Caco-2 (cell line): Measurements from ENCODE around the gene MED13L. TPM values are rescaled to one million over a fixed set of nuclear protein-coding genes. Genes with fewer than 3 reads are reported as not detected.

ENCODE experiments used
- BruUV-seq: library from RNA; stranded (reverse); fragments of 400-500 nt; replicated peaks from 2 replicates; lab custom pipeline; 2021; lab: Mats Ljungman, UMichigan
- CTCF ChIA-PET: fragments of 300-600 bp; sonication (Branson Sonifier 250); formaldehyde crosslinking; loops from one replicate; lab custom pipeline; 2022; ENCODE audit warnings: antibody characterized with exemption; lab: Charles Lee
- POLR2A ChIA-PET: fragments of 300-600 bp; sonication (Branson Sonifier 250); formaldehyde crosslinking; loops from one replicate; lab custom pipeline; 2022; ENCODE audit warnings: antibody characterized with exemption; lab: Charles Lee
- DNase-seq, 2 experiments: peaks; one replicate each; pipeline versions ENCODE4 v3.0.0 to v3.0.0-alpha.2; 2020 to 2022
- H3K27me3 ChIP-seq: replicated peaks from 2 replicates; pipeline ENCODE4 v1.6.0; 2011; ENCODE audit warnings: low read length; ENCODE audit not compliant: control insufficient read depth, insufficient read depth
- H3K36me3 ChIP-seq: 2 replicates; pipeline ENCODE4 v1.5.1; 2011; ENCODE audit warnings: low read length; ENCODE audit not compliant: control insufficient read depth, insufficient read depth
- H3K4me1 ChIP-seq: fragments of 250-450 bp; sonication (Bioruptor Pico); 2 replicates; pipeline ENCODE4 v1.5.1; 2020; ENCODE audit warnings: mild to moderate bottlenecking
- H3K4me3 ChIP-seq: 2 replicates; pipeline ENCODE4 v1.5.1; 2011; ENCODE audit warnings: low read depth, mild to moderate bottlenecking, control low read depth, low read length
- H3K9me3 ChIP-seq: fragments of 250-450 bp; sonication (Bioruptor Pico); 2 replicates; pipeline ENCODE4 v1.5.1; 2020; ENCODE audit warnings: mild to moderate bottlenecking, moderate library complexity
- H3K27ac Mint-ChIP-seq: one replicate; pipeline ENCODE4 v1.8.0; 2022; ENCODE audit warnings: mixed read lengths; ENCODE audit not compliant: unreplicated experiment
- H3K27me3 Mint-ChIP-seq: one replicate; pipeline ENCODE4 v1.8.0; 2022; ENCODE audit warnings: mixed read lengths; ENCODE audit not compliant: insufficient read depth, unreplicated experiment
- H3K36me3 Mint-ChIP-seq: one replicate; pipeline ENCODE4 v1.8.0; 2022; ENCODE audit warnings: mild to moderate bottlenecking, mixed read lengths; ENCODE audit not compliant: insufficient read depth, unreplicated experiment
- H3K4me1 Mint-ChIP-seq: one replicate; pipeline ENCODE4 v1.8.0; 2022; ENCODE audit warnings: low read depth, mixed read lengths; ENCODE audit not compliant: unreplicated experiment
- H3K4me3 Mint-ChIP-seq: one replicate; pipeline ENCODE4 v1.8.0; 2022; ENCODE audit warnings: mild to moderate bottlenecking, moderate library complexity, mixed read lengths; ENCODE audit not compliant: unreplicated experiment
- H3K9me3 Mint-ChIP-seq: one replicate; pipeline ENCODE4 v1.8.0; 2022; ENCODE audit warnings: mixed read lengths; ENCODE audit not compliant: unreplicated experiment
- intact Hi-C: fragments of 100-400 bp; cut with micrococcal nuclease; formaldehyde crosslinking; loops from one replicate; pipeline ENCODE4 v1.10.0; 2022; ENCODE audit not compliant: unreplicated experiment
- total RNA-seq: library from RNA; stranded (reverse); gene quantifications from 2 replicates; pipeline ENCODE4 v1.2.3, GENCODE V29; 2022
- TF ChIP-seq, protein P1 (sequence below), 2 experiments: fragments of 200-600 bp in 1 of 2; IDR thresholded peaks; 1 replicate in 1 of 2; 2 replicates in 1 of 2; pipeline versions ENCODE4 v1.5.1 to v1.8.0; 2011 to 2022; ENCODE audit warnings: antibody characterized with exemption in 1 of 2, control low read depth in 1 of 2, inconsistent platforms in 1 of 2, low read depth in 1 of 2, low read length in 1 of 2, mild to moderate bottlenecking in 1 of 2, moderate library complexity in 1 of 2; ENCODE audit not compliant: insufficient read depth in 1 of 2, severe bottlenecking in 1 of 2, unreplicated experiment in 1 of 2

The MED13L gene
- total RNA-seq, 1 experiment from 2014 or later, result 160 TPM

DNA sequence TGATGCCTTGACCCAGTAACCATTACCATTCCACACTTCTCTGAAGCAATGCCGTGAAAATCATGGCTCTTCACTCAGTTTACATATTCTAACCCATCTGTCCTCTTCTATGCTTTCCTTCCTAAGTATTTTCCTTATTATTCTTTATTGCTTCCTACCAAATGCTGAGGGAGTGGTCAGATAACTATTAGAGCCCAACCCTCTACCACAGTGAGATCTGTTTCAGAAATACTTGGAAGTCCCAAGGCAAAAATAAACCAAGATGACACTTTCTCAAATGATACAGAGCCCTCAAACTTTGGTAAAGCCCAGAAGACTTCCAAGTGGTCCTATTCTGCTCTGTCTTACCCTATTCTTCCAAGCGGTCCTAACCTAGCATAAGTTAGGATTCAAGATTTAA, 68.0 kb downstream of the MED13L start:
- Mint-ChIP-seq H3K4me1 (peaks cover 14% of the 10 kb centered on the region), H3K36me3 (peaks cover 7% of the 10 kb centered on the region), H3K27ac (no peak overlapping the region), H3K27me3 (no peaks in the 10 kb centered on the region), H3K9me3 (no peaks in the 10 kb centered on the region), H3K4me3 (no peak overlapping the region)
- BruUV-seq, result no TSS peak
- DNase-seq, result no peak
- ChIA-PET POLR2A (no interaction called here), CTCF (no interaction called here)
- Histone ChIP-seq H3K4me3 (no peak overlapping the region), H3K27me3 (no peaks in the 10 kb centered on the region), H3K36me3 (no peaks in the 10 kb centered on the region), H3K9me3 (no peaks in the 10 kb centered on the region), H3K4me1 (no peaks in the 10 kb centered on the region)
- intact Hi-C loops, result no loop called here
- TF ChIP-seq, protein P1, sequence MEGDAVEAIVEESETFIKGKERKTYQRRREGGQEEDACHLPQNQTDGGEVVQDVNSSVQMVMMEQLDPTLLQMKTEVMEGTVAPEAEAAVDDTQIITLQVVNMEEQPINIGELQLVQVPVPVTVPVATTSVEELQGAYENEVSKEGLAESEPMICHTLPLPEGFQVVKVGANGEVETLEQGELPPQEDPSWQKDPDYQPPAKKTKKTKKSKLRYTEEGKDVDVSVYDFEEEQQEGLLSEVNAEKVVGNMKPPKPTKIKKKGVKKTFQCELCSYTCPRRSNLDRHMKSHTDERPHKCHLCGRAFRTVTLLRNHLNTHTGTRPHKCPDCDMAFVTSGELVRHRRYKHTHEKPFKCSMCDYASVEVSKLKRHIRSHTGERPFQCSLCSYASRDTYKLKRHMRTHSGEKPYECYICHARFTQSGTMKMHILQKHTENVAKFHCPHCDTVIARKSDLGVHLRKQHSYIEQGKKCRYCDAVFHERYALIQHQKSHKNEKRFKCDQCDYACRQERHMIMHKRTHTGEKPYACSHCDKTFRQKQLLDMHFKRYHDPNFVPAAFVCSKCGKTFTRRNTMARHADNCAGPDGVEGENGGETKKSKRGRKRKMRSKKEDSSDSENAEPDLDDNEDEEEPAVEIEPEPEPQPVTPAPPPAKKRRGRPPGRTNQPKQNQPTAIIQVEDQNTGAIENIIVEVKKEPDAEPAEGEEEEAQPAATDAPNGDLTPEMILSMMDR (IDR thresholded peaks at IDR 0.05; ENCODE audit: insufficient read depth in 1 of 2, low read depth in 1 of 2, low read length in 1 of 2, severe bottlenecking in 1 of 2, unreplicated experiment in 1 of 2), result no peak

DNA sequence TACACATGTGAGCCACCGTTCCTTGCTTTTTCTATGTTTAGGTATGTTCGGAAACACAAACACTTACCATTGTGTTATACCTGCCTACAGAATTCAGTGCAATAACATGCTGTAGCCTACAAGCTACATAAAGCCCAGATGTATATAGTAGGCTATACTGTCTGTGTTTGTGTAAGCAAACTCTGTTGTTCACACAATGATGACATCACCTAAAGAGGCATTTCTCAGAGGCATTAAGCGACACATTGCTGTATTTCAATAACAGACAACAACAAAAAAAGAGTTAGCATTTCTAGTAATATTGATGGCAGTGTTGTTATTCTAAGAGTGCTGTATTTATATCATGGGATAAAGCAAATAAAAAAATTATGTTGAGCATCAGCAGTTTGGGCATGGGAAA, 70.2 kb downstream of the MED13L start:
- H3K4me1 ChIP-seq, result no peaks in the 10 kb centered on the region
- H3K9me3 ChIP-seq, result no peaks in the 10 kb centered on the region
- intact Hi-C loops, result no loop called here
- CTCF ChIA-PET, result no interaction called here
- Mint-ChIP-seq H3K4me3 (no peak overlapping the region), H3K9me3 (no peaks in the 10 kb centered on the region), H3K36me3 (peaks cover 16% of the 10 kb centered on the region), H3K27ac (no peak overlapping the region), H3K4me1 (peaks cover 8% of the 10 kb centered on the region), H3K27me3 (no peaks in the 10 kb centered on the region)
- POLR2A ChIA-PET, result no interaction called here
- no peak overlapping the region for H3K4me3 ChIP-seq
- TF ChIP-seq, protein P1 (IDR thresholded peaks at IDR 0.05; ENCODE audit: insufficient read depth in 1 of 2, low read depth in 1 of 2, low read length in 1 of 2, severe bottlenecking in 1 of 2, unreplicated experiment in 1 of 2), result no peak
- H3K36me3 ChIP-seq, result no peaks in the 10 kb centered on the region
- DNase-seq, result no peak
- no peaks in the 10 kb centered on the region for H3K27me3 ChIP-seq
- no TSS peak for BruUV-seq

GRCh38 chr12:116206828-116207227, 70.7 kb downstream of the MED13L start:
- TF ChIP-seq, protein P1 (IDR thresholded peaks at IDR 0.05; ENCODE audit: insufficient read depth in 1 of 2, low read depth in 1 of 2, low read length in 1 of 2, severe bottlenecking in 1 of 2, unreplicated experiment in 1 of 2), result no peak
- H3K9me3 ChIP-seq, result no peaks in the 10 kb centered on the region
- Mint-ChIP-seq H3K4me3 (no peak overlapping the region), H3K9me3 (no peaks in the 10 kb centered on the region), H3K27ac (no peak overlapping the region), H3K27me3 (no peaks in the 10 kb centered on the region), H3K36me3 (peaks cover 16% of the 10 kb centered on the region), H3K4me1 (peaks cover 8% of the 10 kb centered on the region)
- no peak overlapping the region for H3K4me3 ChIP-seq
- H3K4me1 ChIP-seq, result no peaks in the 10 kb centered on the region
- H3K36me3 ChIP-seq, result no peaks in the 10 kb centered on the region
- no peaks in the 10 kb centered on the region for H3K27me3 ChIP-seq
- no peak for DNase-seq
- no TSS peak for BruUV-seq
- POLR2A ChIA-PET, result no interaction called here
- CTCF ChIA-PET, result no interaction called here
- intact Hi-C loops, result no loop called here
